GM12891 (cell line): ENCODE data around the gene HNRNPH3.

ENCODE experiments used
- DNase-seq: peaks from one replicate; pipeline ENCODE4 v3.0.0; 2011; ENCODE audit warnings: low spot score; ENCODE audit not compliant: insufficient read length
- FAIRE-seq: peaks from 2 replicates; lab custom pipeline; 2011; peaks lifted over from hg19 to GRCh38; lab: Jason Lieb, UNC
- PAX5 ChIP-seq: IDR thresholded peaks from 2 replicates; pipeline ENCODE4 v1.6.1; 2011; ENCODE audit warnings: low read length, moderate library complexity, mild to moderate bottlenecking; ENCODE audit not compliant: insufficient read depth, severe bottlenecking
- POLR2A ChIP-seq: IDR thresholded peaks from 2 replicates; pipeline ENCODE4 v1.6.1; 2011; ENCODE audit warnings: low read depth, low read length, control low read depth
- POLR2AphosphoS5 ChIP-seq: IDR thresholded peaks from 2 replicates; pipeline ENCODE4 v1.6.1; 2011; ENCODE audit warnings: low read depth, low read length, control low read depth
- POU2F2 ChIP-seq: IDR thresholded peaks from 2 replicates; pipeline ENCODE4 v1.6.1; 2011; ENCODE audit warnings: low read depth, mild to moderate bottlenecking, control low read depth, low read length, moderate library complexity
- SPI1 ChIP-seq: IDR thresholded peaks from 2 replicates; pipeline ENCODE4 v1.6.1; 2011; ENCODE audit warnings: low read depth, low read length, control low read depth
- TAF1 ChIP-seq: IDR thresholded peaks from 2 replicates; pipeline ENCODE4 v1.6.1; 2011; ENCODE audit warnings: low read depth, low read length, control low read depth

HNRNPH3 gene

GRCh38 chr10:68385740-68386139, 53.9 kb downstream of the HNRNPH3 start:
- FAIRE-seq (no peak), DNase-seq (no peak)
- TF ChIP-seq PAX5 (no peak), TAF1 (no peak), POU2F2 (no peak), POLR2A (no peak), POLR2AphosphoS5 (no peak), SPI1 (no peak)
